HG03280 (cell line): ENCODE results near the gene FDPS.
"Not testable (repeated sequence)": the region's sequence is repeated elsewhere in the genome, so short reads cannot be mapped to it uniquely, and the experiment has no call there.

ENCODE experiments used
- ATAC-seq: cut with Tn5 transposase; IDR thresholded peaks from one replicate; pipeline ENCODE4 v1.9.1; 2021; ENCODE audit warnings: mild to moderate bottlenecking, moderate library complexity; ENCODE audit not compliant: unreplicated experiment

The FDPS gene

DNA sequence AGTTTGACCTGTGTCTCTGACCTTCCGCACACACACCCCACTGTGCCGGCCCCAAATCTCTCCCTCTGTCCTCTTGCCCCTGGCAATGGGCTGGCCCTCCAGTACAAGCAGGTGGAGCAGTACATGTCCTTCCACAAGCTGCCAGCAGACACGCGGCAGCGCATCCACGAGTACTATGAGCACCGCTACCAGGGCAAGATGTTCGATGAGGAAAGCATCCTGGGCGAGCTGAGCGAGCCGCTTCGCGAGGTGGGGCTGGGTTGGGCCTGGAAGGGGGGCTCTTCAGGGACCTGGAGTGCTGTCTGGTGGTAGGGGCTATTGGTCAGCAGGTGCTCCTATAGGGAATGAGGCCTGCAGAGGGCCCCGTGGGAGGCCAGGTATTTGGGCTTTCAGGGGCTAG, 23.6 kb upstream of the FDPS start:
- ATAC-seq: no peak

DNA sequence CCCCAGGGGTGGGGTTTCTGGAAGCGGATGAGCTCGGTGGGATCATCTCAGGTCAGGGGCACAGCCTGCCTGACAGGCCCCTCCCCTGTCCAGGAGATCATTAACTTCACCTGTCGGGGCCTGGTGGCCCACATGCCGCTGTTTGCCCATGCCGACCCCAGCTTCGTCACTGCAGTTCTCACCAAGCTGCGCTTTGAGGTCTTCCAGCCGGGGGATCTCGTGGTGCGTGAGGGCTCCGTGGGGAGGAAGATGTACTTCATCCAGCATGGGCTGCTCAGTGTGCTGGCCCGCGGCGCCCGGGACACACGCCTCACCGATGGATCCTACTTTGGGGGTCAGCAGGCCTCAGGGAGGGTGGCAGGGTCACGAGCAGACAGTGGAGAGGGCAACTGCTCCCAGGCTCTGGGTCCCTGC, 23.0 kb upstream of the FDPS start:
- ATAC-seq: no peak

DNA sequence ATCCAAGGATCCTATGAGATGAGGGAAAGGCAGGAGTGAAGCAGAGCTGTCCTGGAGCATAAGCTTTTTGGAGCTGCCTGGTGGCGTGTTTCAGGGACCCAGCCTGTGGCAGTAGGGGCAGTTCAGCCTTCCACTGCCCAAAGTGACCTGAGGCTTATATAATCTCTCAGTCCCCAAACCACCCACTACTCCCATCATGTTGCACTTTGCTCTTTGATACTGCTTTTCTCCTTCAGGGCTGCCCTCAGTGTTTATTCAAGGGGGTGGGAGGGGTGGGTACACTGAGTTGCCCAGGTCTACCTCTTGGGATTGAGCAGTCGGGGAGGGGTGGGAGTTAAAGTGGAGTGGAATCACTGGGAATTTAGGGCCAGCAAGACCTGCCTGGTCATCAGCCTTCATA, 22.1 kb upstream of the FDPS start:
- ATAC-seq: no peak

DNA sequence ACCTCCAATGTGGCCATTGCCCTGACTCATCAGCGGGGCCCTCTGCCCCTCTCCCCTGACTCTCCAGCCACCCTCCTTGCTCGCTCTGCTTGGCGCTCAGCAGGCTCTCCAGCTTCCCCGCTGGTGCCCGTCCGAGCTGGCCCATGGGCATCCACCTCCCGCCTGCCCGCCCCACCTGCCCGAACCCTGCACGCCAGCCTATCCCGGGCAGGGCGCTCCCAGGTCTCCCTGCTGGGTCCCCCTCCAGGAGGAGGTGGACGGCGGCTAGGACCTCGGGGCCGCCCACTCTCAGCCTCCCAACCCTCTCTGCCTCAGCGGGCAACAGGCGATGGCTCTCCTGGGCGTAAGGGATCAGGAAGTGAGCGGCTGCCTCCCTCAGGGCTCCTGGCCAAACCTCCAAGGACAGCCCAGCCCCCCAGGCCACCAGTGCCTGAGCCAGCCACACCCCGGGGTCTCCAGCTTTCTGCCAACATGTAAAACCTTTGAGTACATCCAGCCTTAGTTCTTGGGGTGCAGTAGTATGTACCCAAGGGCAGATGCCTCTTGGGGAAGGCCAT, 20.6 kb upstream of the FDPS start:
- no peak for ATAC-seq

DNA sequence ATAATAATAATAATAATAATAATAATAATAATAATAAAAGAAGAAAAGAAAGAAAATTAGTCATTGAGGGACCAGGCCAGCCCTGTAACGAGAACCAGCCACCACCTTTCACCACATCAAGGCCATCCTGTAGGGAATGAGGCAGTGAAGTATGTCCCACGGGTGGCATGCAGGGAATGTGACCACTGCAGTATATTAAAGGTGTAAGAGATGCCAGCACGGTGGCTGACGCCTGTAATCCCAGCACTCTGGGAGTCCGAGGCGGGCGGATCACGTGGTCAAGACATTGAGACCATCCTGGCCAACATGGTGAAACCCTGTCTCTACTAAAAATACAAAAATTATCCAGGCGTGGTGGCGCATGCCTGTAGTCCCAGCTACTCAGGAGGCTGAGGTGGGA, 17.7 kb upstream of the FDPS start:
- ATAC-seq: not testable (repeated sequence)

DNA sequence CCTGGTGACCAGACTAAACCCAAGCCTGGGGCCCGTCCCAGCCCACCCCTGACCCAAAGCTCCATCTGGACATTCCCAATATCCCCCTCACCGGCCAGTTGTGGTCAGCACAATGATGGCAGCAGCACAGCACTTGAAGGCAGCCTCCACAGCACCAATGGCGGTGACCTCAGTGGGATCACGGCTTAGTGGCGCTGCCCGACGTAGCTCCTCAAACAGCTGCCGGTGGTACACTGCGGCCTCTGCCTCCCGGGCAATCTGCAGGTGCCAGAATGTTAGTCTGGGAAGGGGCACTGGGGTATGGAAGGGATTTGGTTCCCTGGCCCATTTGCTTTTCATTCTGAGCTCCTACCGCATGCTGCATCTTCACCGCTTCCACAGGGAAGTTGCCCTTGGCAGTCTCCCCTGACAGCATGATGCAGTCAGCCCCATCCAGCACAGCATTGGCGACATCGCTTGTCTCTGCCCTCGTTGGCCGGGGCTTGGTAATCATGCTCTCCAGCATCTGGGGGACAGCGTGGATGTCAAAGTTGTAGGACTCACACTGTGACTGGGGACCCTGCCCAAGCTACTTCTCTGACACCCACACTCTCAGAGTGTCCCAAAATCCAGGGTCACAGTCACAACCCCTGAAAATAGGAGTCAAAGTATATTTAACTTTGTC, 15.4 kb upstream of the FDPS start:
- ATAC-seq: no peak

DNA sequence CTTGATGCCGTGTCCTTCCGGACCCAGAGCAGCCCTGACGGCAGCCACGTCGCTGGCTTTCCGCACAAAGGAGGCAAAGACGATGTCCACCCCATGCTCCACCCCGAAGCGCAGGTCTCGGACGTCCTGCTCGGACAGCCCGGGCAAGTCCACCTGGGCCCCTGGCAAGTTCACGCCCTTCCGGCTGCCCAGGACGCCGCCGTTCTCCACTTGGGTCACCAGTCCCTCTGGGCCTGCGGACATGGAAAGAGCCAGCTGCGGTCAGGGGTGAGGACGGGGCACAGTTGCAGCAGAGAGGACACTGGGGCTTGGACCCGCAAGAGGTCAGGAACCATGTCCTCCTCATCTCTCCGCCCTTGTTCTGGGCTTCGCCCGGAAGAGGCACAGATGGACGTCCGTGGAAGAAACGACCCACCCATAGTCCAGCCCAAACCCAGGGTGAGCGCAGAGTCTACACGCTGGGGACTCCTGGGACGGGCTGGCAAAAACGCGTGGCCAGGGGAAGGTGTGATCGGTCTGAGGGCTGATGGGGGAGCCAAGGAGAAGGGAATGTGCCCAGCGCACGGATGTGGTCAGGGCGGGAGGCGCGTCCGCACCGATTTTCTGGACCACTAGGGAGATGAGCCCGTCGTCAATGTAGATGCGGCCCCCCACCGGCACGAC, 14.0 kb upstream of the FDPS start:
- no peak for ATAC-seq

DNA sequence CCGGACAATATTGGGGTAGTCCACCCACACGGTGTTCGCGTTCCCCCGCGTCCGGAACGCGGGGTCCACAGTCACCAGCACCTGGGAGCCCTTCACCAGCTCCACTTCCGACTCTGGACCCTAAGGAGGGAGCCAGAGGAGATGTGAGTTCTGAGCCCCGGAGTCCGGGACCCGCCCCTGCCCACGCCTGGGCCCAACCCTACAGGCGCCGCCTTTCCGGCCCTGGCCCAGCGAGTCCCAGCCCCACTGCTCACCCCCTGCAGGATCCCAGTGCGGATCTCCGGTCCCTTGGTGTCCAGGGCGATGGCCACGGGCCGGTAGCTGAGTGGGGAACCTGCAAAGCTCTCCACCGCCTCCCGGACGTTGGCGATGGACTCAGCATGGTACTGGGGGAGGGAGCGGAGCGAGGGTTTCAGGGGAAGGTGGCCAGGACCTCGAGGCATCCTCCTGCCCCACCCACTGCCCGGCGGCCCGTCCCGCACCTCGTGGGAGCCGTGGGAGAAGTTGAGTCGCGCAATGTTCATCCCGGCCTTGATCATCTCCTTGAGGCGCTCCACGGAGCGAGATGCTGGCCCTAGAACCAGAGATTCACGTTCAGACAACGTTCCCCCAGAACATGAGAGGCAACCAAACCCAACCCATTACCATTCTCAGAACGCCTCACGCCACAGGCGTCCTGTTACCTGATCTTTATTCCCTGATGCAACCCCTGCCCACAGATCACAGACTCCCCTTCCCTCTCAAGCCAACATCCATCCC, 13.3 kb upstream of the FDPS start:
- ATAC-seq: no peak

DNA sequence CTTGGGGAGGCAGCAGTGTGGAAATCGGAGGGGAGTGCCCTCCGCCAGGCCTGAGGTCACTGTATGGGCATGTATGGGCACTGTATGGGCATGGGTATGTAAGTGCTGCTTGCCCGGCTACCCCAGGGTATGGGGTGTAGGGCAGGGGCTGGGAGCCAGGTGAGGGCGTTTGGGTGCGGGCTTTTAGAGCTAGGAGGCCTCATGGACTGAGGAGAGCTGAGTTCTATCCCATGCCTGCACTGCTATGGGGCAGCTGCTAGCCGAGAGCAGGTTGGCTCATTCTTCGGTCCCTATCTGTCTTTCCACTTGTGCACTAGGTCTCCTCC, 12.8 kb upstream of the FDPS start:
- ATAC-seq: no peak

DNA sequence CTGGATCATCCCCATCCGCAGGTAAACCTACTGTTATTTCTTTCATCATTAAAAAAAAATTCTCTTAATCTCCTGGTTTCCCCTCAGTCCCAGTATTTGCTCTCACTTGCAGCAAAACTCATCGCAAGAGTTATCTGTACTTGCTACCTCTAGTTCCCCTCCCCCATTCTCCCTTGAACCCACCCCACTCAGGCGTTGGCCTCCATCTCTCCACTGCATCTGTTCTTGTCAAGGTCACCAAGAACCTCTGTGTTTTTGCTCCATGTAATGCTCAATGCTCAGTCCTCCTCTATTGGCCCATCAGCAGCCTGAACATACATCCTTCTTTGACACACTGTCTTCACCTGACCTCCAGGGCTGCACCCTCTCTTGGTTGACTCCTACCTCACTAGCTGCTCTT, 12.0 kb upstream of the FDPS start:
- no peak for ATAC-seq

DNA sequence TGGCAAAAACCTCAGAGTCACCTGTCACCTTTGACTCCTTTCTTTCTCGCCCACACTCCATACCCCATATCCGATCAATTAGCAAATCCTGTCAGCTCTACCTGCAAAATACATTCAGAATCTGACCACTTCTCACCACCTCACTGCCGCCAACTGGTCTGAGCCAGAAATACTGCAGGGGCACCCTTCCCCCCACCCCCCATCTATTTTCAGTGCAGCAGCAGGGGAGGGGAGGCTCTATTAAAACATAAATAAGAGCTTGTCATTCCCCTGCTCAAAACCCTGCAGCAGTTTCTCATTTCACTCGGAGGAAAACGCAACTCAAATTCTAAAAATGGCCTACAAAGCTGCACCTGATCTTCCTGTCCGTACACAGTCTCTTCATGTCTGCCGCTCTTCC, 11.3 kb upstream of the FDPS start:
- ATAC-seq: no peak

DNA sequence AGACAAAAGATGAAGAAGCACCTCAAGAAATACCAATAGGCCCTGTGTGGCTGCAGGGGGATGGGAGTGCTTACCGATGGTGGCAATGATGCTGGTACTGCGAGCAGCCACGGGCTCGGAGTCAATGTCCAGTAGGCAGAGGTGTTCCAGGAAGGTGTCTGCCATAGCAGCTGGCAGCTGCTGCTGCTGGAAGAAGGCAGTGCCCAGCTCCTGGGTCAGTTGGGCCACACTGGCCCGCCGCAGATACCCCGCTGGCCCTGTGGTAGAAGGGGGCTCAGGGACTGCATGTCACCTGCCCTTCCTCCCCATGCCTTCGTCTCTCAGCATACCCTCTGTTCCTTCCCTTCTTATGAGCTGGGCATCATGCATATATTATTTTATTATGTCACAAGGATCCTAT, 8.6 kb upstream of the FDPS start:
- no peak for ATAC-seq

DNA sequence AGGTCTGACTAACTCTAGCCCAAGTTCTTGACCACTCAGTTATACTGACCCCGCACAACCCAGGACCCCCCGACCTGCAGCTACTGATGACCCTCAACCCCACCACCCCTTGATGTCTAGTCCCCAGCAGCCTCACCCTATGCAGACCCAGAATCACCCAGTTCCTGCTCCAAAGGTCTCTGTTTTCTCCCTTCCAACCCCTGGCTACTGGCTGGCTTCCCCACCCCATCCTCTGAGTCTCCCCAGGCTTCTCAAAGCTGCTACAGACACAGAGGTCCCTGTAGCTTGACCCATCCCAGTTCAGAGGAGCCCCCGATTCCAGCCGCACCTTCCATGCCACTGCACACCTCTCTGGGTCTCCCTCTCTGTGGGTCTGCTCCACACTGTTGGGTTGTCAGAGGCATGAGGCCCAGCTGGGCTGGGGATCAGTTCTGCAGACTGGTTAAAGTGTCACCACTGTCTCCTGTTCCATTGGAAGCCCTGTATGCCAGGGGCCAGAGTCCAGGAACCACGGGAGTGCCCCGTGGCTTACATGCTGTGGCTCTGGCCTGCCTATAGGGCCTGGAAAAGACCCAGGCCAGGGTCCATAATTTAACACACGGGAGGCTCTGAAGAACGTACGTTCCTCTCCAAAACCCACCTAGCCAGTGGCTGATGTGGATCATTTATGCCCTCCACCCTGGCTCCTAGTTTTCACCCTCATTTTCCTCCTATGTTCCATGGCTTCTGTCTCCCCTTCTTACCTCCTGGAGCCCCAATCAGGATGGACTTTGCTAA, 7.9 kb upstream of the FDPS start:
- no peak for ATAC-seq

DNA sequence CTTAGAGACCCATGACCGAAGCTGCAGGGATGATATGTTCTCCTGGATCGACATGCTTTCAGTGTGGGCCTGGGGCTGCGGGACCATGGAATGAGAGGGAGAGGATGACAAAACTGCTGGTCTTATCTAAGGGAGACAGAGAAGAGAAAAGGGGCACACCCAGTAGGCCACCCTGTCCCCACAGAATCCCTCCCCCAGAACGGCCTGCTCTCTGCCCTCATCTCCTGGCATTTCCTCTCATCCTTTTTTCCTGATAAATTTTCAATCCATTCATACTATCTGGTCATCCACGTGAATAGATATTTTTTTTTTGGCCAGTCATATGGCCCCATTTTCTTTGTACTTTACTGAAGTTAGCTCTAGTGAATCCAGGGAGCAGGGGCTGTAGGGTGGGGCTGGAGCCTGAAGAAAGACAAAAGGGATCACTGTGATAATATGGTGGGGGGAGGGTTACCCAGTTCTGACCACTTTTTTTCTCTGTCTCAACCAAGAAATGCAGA, 7.3 kb upstream of the FDPS start, which contains the start of gene PKLR:
PKLR (minus strand) TSS at position 97 of the 500 bp plus-strand sequence; CDS start at position 54, 43 bp downstream.
- no peak for ATAC-seq

DNA sequence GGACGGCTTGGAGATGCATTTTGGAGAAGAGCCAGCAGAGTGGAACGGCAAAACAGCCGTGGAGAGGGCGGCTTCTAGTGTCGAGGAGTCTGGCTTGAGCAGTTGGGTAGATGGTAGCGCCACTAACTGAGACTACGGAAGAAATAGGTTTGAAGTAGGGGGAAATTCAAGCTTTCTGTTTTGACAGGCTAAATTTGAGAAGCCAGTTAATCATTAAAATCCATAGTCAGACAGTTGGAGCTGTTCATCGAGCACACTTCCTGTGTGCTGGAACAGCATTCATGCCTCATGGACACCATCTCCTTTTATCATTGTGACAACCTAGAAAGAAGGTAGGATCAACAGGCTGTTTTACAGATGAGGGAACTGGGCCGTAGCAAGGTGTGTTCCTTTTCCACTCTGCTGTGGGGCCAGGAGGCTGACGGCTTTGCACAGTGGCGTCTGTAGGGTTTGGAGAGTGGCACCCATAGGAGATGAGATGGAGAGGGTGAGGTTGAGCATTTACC, 4.1 kb upstream of the FDPS start:
- ATAC-seq: no peak

DNA sequence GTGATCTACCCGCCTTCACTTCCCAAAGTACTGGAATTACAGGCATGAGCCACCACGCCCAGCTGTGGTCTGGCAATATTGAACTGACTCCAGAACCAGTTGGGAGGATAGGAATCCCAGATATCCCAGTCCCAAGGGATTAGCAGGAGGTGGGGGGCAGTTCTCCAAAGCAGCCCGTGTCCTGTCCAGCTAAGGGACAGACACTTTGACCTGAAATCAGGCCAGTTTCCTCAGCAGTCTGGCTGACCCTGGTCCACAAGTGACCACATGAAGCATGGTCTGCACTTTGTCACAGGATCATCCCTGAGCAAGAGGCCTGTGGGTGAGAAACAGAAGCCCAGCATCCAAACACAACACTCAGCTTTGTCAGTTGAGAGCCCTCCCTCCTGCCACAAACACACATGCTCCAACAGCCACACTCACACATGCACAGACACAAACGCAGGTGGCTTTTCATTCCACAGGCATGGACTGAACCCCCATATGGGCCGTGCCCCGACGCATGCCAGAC, 2.7 kb upstream of the FDPS start:
- no peak for ATAC-seq

DNA sequence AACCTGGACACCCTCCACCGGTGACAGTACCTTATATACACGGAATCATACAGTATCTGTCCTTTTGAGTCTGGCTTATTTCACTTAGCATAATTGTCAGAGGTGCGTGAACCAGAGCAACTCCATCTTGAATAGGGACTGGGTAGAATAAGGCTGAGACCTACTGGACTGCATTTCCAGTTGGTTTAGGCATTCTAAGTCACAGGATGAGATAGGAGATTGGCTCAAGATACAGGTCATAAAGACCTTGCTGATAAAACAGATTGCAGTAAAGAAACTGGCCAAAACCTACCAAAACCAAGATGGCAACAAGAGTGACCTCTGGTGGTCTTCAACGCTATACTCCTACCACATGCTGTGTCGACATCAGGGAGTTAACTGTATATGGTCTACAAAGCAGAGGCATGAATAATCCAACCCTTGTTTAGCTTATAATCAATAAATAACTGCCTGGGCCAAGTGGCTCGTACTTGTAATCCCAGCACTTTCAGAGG, 1.4 kb upstream of the FDPS start:
- ATAC-seq: no peak

DNA sequence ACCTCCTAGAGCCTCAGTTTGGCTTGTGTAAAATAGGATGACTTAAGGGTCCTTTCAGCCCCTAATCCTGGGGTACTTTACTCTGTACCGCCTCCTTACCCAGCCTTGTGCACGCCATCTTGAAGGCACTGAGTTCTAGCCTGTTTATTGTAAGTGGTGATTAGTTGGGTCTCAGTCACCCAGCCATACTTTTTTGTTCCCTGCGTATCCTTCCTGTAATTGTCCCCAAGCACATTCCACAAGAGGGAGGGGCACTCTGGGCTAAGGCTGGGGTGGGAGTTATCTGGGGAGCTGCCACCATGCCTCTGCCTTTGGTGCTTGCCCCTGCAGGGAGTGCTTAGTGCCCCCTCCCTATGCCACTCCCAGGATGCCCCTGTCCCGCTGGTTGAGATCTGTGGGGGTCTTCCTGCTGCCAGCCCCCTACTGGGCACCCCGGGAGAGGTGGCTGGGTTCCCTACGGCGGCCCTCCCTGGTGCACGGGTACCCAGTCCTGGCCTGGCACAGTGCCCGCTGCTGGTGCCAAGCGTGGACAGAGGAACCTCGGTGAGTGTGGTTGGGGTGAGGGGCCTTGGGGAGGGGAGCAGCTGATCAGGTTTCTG, 856 bp downstream of the FDPS start:
- no peak for ATAC-seq

DNA sequence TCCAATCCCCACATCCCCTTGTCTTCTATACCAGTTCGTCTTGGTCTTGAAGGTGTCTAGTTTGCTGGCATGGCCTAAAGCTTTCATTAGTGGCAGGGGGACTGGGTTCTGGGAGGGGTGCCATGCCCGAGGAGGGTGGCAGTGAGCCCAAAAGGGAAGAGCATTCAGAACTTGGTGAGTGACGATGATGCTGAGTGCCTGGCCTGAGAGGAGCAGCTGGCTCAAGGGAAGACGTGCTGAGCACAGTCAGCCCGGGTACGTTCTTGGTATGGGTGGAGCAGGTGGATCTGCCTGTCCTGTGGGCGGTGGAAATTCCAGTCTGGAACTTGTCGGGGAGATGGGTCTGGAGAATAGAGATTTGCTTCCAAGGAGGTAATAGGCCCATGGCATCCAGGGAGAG, 4.6 kb downstream of the FDPS start:
- ATAC-seq: no peak

DNA sequence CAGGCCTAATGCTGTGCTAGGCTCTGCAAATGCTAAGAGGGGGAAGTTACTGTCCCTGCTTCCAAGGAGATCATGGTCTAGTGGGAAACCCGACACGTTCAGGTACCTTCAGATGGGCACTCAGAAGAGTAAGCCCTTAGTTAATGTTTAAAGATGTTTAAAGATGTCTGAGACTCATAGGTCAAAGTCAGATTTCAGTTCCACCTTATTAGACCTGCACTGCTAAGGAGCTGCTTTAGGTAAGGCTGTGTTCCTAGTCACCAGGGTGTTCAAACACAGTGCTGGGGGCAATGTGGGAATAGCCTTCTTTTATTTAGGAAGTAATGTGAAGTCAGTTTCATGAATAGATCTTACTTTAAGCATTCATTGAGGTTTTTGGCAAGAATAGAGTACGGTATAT, 8.3 kb downstream of the FDPS start:
- ATAC-seq: no peak
